DMS79 treated with DMSO at 0.1 percent for 48 hours (cell line): ENCODE data around the gene STX19.
A peak's percentile ranks its signal among the peaks of the same experiment; 100 is the strongest.
"Not testable (repeated sequence)": the region's sequence is repeated elsewhere in the genome, so short reads cannot be mapped to it uniquely, and the experiment has no call there.

Experiments used
- DNase-seq: peaks from one replicate; lab custom pipeline; 2025; lab: John Stamatoyannopoulos, UW

STX19 gene, protein sequence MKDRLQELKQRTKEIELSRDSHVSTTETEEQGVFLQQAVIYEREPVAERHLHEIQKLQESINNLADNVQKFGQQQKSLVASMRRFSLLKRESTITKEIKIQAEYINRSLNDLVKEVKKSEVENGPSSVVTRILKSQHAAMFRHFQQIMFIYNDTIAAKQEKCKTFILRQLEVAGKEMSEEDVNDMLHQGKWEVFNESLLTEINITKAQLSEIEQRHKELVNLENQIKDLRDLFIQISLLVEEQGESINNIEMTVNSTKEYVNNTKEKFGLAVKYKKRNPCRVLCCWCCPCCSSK

DNA sequence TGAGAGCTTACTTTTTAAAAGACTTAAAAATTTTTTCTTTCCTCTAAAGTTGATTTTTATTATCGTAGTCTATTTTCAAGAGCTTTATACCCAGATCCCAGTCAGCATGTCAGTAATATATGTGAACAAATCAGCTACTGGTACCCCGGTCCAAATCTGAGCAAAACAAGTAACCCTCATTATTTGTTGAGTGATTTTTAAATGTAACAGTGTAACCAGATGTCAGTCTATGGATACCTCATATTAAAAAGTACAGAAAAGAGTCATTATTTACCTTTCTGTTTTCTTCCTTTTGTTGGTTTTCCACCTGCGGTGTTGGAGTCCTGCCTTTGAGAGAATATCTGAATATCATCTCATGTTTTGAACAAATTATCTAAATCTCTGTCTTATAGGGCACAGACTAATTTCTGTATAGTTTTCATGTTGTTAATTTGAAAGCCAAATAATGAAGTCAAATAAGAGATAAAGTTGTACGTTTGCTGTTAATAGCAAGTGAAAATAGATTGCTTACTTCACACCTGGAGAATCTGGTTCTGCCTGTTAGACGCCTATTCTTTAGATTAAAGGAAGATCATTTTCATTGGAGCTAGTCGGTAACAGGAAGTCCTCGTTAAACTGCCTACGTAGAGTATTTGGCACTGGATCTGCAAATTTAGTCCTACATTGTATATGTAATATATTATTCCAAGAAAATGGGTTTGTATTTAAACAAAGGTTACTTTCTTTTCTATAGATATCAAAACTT, at the start of gene STX19:
STX19 (minus strand) TSS at position 505 of the 745 bp plus-strand sequence. CDS start 13,328 bp downstream, outside the sequence.
- no peak for DNase-seq

DNA sequence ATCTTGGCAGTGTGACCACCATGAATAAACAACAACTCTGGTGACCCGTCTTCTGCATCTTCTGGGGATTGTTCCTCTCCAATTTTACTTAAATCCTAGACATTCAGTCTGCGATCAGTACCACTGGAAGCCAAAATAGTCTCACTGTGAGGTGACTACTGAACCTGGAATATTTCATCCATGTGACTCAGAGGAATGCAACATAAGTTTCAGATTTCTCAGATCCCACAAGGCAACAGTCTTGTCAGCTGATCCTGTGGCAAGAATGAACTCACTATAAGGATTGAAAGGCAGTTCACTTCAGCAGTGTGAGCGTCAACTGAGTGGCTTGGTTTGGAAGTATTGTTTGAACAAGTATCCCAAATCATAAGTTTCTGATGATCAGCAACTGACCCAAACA, 47.7 kb upstream of the STX19 start:
- no peak for DNase-seq

DNA sequence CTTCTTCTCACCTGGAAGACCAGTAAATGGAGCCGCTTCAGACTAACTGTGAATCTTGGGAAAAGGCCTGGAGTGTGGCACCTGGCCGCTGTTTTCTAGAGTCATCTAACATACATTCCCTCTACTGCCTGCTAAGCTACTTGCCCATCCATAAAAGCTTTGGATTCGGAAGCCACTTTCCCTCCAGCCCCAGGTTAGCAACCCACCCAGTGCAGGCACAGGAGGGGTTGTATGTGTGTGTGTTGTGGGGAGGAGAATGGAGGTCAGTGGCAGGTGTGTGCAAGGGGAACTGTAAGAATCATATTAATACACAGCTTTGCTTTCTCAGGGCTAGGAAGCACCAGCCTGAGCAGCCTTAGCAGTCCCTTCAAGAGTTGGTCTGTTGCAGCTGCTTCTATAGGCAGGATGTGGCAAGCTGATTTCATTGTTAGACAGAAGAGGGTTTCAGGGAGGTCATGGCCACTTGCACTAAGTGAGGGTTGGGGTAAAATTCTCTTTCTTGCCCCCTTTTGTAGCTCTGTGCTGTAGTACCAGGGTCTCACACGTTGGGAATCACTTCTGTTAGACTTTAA, 43.4 kb upstream of the STX19 start:
- no peak for DNase-seq

DNA sequence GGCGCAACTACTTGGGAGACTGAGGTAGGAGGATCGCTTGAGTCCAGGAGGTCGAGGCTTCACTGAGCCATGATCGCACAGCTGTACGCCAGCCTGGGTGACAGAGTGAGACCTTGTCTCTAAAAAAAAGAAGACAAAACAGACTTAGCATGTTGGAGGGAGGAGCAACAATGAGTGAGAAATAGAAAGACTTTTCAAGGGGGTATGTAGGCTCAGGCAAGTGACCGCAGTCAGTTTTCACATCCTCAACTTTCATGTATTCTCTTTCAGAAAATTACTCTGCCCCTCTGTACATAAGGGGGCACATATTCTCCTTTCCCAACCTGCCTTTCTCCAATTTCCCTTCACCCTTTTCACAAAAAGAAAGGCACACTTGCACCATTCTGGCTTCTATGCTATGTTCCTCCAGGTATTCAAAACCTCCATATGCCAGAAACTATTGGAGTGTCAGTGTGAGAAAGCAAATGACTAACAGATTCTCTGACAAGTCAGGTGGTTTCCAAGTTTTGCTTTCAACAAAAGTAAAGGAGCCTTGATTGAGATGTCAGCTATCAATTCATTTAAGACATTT, 42.0 kb upstream of the STX19 start:
- DNase-seq: no peak

DNA sequence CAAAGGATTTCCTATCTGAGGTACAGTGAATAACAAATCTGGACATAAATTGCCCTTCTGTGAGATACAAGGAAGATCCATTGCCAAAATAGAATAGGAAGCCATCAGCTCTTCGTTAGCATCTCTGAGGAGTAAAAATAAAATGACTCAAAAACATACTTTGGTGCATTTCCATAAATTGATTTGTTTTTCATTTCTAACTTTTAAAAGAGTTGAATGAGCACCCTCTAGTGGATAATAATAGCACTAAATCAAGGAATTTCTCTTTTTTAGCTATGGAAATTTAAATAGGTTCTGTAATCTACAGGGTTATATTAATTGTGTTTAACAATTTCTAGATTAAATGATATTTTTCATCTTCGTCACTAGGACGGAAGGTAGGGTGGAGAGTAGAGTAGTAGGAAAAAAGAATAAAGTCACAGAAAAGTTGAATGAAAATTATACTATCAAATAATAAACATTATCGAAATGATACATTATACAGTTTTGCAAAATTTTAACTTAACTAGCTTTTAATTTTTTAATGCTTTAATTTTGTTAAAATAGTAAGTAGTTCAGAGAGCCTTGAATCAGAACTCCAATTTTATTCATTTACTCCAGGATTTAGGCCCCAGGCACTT, 40.9 kb upstream of the STX19 start:
- DNase-seq: peak; percentile 56

DNA sequence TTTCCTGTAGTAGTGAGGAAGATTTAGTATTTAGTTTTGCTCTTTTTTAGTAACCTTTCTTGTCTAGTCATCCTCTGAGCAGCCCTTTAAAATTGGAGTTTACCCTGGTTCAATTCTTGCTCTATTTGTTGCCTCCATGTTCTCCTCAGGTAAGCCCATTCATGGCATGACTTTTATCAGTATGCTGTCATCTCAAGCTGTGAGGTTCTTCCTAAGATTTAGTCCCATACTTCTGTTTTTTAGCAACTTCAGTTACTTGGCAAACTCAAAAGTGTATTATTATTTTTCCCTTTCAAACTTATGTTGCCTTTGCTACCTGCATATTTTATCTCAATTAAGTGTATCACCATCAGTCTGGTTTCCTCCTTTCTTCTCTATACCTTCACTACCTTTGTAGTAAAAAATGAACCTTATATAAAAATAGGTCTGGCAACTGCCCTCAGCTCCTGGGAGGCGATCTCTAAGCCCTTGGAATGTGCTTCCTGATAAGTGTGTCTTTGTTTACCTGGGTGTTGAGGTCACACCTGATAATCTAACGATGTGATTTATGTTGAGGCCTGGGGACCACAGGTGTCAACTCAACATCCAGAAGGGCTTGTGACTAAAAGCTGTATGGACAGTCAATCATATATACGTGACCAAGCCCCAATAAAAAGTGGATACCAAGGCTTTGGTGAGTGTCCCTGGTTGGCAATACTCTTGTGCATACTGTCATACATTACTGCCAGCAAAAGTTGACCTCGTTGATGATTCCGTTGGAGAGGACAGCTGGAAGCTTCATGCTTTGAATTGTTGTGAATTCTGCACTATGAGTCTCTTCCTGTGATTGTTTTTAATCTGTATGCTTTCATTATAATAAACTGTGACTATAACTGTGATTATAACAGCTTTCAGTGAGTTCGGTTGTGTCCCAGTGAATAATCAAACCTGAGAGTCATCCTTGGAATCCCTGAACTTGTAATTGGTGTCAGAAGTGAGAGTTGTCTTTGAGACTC, 38.4 kb upstream of the STX19 start:
- no peak for DNase-seq

DNA sequence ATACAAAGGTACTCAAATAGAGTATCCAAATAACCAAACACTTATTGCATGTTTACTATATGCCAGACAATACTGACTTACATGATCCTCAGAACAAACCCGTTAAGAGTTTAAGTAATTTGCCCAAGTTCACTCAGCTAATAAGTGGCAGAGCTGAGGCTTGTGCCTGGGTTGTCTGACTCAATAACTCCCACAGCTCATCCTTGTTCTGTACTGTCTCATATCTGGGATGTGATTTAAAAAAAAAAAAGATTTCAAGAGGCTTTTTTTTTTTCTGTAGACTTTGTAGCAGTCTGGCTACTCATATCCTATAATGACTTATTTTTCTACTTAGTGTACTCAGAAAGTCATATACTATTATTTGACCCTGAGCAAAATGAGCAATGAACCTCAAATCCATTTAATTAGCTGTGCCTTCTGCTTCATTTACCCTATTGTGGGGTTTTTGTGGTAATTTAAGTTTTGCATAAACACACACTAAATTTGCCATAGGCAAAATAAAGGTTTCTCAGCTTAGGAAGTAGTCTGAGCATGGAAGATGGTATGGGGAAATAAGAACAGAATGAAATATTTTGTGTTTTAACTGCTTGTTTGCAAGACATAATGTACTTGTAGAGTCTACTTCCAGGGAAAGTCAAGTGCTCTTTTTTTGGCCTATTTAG, 37.6 kb upstream of the STX19 start:
- DNase-seq: no peak

DNA sequence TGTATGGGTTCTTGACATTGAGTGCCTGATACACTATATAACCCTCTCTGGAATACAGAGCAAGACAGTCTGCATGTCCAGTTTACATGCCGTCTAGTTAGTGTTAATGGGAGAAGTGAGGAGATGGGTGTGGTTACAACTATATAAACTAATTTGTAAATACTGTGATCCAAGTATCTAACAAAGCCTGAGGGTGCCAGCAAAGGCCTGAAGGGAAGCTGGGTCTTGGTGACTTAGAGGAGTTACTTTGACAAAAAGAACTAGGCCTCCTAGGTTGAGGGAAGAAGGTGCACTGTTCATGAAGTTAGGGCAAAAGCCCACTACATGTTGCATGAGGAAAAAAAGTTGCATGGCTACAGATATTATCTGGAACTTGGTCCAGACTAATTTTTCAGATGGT, 36.7 kb upstream of the STX19 start:
- no peak for DNase-seq

DNA sequence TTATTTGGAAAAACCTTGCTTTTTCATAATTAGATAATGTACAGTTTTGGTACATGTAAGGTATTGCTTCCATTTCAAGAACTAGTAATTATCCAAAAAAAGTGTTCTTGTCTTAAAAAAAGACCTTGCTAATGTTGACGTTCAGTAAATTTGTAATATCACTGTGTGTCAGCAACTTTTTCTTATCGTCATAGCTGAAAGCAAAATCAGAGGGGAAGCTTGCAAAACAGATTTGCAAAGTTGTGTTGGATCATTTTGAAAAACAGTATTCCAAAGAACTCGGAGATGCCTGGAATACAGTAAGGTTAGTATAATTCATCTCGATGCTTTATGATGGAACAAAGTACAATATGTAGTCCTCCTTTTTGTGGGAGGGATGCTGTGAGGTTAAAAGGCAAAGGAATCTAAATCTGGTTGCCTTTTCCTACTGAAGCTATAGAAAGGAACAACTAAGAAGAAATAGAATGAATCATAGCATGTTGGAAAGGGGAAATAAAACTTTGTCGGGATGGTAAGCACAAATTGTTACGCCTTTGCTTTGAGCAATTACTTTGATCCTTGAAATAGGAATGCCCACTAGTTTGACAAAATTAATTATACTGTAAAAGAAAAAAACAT, 36.0 kb upstream of the STX19 start:
- no peak for DNase-seq

DNA sequence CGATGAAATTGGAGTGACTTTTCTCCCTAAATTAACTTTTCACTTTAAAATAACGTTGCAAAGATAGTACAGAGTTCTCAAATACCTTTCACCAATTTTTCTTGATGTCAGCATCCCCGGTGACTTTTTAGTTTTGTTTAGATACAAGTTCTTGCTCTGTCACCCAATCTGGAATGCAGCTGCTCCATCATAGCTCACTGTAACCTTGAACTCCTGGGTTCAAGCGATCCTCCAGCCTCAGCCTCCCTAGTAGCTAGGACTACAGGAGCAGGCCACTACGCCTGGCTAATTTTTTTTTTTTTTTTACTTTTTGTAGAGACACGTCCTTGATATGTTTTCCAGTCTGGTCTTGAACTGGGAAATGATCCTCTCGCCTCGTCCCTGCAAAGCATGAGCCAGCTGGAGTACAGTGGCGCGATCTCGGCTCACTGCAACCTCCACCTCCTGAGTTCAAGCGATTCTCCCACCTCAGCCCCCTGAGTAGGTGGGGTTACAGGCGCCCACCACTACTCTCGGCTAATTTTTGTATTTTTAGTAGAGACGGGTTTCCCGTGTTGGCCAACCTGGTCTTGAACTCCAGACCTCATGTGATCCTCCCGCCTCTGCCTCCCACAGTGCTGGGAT, 35.2 kb upstream of the STX19 start:
- DNase-seq: peak; percentile 45

DNA sequence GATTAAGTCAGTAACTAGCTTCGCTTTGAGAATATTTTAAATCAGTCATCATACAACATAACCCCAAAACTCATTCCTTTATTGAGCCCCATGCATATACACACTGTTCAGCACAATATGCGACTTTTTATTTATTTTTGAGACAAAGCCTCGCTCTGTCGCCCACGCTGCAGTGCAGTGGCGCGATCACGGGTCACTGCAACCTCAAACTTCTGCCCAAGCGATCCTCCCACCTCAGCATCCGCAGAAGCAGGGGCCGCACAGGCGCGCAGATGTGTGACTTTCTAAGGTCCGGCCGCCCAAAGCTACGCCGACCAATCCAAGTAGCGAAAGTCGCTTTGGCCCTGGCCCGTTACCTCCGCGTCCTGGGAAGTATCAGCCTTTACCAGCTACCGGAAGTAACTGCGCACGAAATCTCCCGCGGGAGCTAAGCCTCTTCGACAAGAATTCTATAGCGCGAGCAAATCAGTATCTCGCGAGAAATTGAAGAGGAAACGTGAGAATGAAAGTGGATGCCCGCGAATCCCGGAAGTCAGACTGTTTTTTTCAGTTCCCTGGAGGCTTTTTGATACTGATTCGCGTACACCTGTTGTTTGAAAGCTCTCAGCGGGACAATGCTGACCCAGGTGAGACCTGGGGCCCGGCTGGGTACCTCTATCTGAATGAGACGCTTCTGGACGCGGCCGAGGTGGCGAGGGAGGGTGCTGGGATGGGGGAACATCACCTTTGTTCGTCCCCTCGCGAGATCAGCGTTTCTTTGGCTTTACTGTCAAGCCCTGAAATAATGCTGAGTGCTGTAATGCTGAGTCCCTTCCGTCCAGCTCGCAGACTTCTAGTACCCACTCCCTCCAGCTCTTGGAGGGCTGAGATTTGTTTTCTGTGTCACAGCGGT, 34.4 kb upstream of the STX19 start, which contains the start of the genes DHFR2 and NSUN3:
DHFR2 (minus strand) TSS at position 404 of the 892 bp plus-strand sequence. CDS start 1,405 bp downstream, outside the sequence.
NSUN3 (plus strand) TSS at position 549 of the 892 bp plus-strand sequence; CDS start at position 615, 66 bp downstream.
- DNase-seq: peak; percentile 99

DNA sequence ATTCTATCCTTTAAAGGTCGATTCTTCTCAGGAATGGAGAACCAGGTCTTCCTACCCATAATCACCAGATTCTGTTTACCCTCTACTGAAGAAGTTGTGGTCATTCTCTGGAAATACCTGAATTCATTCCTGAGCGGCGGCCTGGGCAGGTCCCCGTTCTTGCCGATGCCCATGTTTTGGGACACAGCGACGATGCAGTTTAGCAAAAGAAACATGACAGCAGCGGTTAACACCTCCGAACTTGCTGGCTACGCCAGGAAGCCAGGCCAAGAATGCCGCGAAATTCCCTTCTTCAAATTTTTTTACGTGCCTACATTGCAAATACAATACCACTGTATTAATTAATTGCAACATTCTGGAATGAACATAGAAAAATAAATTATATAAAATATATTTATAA, 32.9 kb upstream of the STX19 start:
- DNase-seq: no peak

DNA sequence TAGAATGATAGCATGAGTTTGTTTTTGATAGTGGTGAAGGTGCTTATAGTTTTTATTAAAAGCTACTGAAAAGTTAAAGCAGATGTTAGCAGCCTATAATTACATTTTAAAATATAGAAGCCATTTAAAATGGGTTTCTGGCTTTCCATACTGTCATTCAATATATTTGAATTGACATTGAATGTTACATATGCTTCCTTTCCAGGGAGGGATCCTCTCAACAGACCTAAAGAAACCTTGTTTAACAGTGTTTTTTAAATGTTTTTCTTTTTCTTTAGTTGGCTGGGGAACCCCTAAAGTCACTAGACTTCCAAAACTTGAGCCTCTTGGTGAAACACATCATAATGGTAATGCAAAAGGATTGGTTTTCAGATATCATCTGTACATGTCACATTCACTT, 22.1 kb upstream of the STX19 start:
- no peak for DNase-seq

DNA sequence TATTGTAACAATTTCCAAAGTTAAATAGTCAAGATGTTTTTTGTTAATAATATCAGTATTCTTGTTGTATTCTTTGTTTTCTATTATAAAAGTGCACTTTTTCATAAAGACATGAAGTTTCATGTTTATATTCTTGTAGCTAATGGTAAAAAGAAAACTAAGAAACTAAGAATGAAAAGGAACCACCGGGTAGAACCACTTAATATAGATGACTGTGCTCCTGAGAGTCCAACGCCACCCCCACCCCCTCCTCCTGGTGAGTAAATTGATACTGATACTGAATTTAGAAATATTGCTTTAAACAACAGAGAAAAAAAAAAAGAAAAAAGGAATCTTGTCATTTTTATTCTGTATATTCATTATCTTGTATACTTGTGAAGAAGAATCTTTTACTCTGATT, 20.9 kb upstream of the STX19 start:
- DNase-seq: no peak

DNA sequence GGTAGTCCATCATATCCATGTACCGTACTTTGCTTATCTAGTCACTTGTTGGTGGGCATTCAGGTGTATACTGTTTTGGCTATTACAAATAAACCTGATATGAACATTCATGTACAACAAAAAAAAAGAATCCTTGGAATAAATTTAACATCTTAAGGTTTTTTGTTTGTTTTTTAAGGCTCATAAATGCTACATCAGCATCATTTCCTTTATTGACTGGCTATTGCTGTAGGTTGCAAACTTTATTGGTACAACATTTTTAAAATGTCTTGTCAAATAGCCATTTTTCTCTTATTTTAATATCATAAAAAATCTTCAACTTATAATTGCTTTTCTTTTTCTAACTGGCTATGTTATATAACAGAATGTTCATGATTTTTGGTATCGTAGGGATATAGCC, 18.1 kb upstream of the STX19 start:
- no peak for DNase-seq

DNA sequence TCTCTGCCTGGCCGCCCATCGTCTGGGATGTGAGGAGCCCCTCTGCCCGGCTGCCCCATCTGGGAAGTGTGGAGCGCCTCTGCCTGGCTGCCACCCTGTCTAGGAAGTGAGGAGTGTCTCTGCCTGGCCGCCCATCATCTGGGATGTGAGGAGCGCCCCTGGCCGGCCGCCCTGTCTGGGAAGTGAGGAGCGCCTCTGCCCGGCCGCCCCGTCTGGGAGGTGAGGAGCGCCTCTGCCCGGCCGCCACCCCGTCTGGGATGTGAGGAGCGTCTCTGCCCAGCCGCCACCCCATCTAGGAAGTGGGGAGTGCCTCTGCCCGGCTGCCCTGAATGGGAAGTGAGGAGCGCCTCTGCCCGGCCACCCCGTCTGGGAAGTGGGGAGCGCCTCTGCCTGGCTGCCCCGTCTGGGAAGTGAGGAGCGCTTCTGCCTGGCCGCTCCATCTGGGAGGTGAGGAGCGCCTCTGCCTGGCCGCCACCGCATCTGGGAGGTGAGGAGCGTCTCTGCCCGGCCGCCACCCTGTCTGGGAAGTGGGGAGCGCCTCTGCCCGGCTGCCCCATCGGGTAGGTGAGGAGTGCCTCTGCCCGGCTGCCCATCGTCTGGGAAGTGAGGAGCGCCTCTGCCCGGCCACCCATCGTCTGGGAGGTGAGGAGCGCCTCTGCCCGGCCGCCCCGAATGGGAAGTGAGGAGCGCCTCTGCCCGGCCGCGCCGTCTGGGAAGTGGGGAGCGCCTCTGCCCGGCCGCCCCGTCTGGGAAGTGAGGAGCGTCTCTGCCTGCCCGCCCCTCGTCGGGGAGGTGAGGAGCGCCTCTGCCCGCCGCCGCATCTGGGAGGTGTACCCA, 15.9 kb upstream of the STX19 start:
- not testable (repeated sequence) for DNase-seq

DNA sequence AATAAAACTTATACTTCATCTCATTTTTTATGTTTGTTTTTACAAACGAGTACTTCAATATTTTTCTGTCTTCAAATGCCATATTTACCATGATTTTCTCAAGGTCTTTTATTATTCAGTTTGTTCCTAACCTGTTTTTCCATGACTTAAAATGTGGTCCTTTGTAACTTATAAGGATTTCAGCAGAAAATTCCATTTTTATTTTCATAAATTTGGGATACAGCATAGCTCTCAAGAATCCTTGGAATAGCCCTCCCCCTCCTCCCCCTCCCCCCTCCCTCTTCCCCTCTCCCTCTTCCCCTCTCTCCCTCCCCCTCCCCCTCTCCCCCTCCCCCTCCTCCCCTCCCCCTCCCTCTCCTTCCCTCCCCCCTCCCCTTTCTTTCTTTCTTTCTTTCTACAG, 14.9 kb upstream of the STX19 start:
- no peak for DNase-seq
